PFSK-1 (cell line): ENCODE measurements around the gene CERS5. TPM values are rescaled to one million over a fixed set of nuclear protein-coding genes. Genes with fewer than 3 reads are reported as not detected.

Experiments
- FOXP2 ChIP-seq: optimal IDR thresholded peaks from 2 replicates; pipeline ENCODE3; 2011; ENCODE audit warnings: borderline replicate concordance, control low read depth, inconsistent platforms; ENCODE audit not compliant: insufficient read depth; ENCODE audit errors: extremely low read length, extremely low read depth
- POLR2AphosphoS5 ChIP-seq: IDR thresholded peaks from 2 replicates; pipeline ENCODE4 v1.6.1; 2012; ENCODE audit warnings: low read depth, mild to moderate bottlenecking, control low read depth, low read length, moderate library complexity
- REST ChIP-seq, 2 experiments: IDR thresholded peaks; 2 replicates each; pipeline versions ENCODE4 v1.6.1 to v1.8.0; 2011 to 2012; ENCODE audit warnings: low read depth in 2 of 2, low read length in 2 of 2, control low read depth in 1 of 2, inconsistent platforms in 1 of 2, mild to moderate bottlenecking in 1 of 2, moderate library complexity in 1 of 2; ENCODE audit not compliant: insufficient read depth in 1 of 2
- SIN3A ChIP-seq: IDR thresholded peaks from 2 replicates; pipeline ENCODE4 v1.6.1; 2012; ENCODE audit warnings: mild to moderate bottlenecking, low read length, moderate library complexity, borderline replicate concordance; ENCODE audit not compliant: insufficient read depth
- TAF1 ChIP-seq: IDR thresholded peaks from 2 replicates; pipeline ENCODE4 v1.6.1; 2012; ENCODE audit warnings: low read length, control low read depth, borderline replicate concordance; ENCODE audit not compliant: insufficient read depth
- polyA plus RNA-seq: library from polyadenylated mRNA; unstranded; fragments of >200 nt; gene quantifications from one replicate; pipeline ENCODE4 v1.2.1, GENCODE V29; 2012; ENCODE audit warnings: low read depth, missing spikeins; ENCODE audit not compliant: insufficient read length

CERS5 gene
- 22.8 TPM for polyA plus RNA-seq

GRCh38 chr12:50167049-50167828 lies at the start of gene CERS5:
Gene CERS5, minus strand, starts transcription at chr12:50167369. Its CDS starts 72 bp downstream, at chr12:50167297.
- peak; percentile 81; the same call in 1 of the 2 replicates for TF ChIP-seq TAF1
- TF ChIP-seq SIN3A, result 0 out of 2 replicates have a peak, but pooled peaks have one; percentile 6
- no peak; a peak in 1 of 4 replicates for TF ChIP-seq REST (IDR thresholded peaks at IDR 0.05; ENCODE audit: insufficient read depth in 1 of 2, low read depth in 2 of 2, low read length in 2 of 2)
- TF ChIP-seq FOXP2, result peak; percentile 27
- peak; percentile 58; the same call in 1 of the 2 replicates for TF ChIP-seq POLR2AphosphoS5

GRCh38 chr12:50215033-50215432 lies 47.9 kb upstream of the CERS5 start:
- no peak for TF ChIP-seq TAF1
- TF ChIP-seq POLR2AphosphoS5, result no peak
- TF ChIP-seq SIN3A, result no peak
- TF ChIP-seq FOXP2, result no peak
- TF ChIP-seq REST (IDR thresholded peaks at IDR 0.05; ENCODE audit: insufficient read depth in 1 of 2, low read depth in 2 of 2, low read length in 2 of 2), result no peak

- no peak for TF ChIP-seq FOXP2
- TF ChIP-seq POLR2AphosphoS5, result no peak
- TF ChIP-seq TAF1, result no peak
- TF ChIP-seq SIN3A, result no peak
- TF ChIP-seq REST (IDR thresholded peaks at IDR 0.05; ENCODE audit: insufficient read depth in 1 of 2, low read depth in 2 of 2, low read length in 2 of 2), result no peak
Measured at GRCh38 chr12:50214018-50214417, 46.8 kb upstream of the CERS5 start.

- no peak for TF ChIP-seq FOXP2
- no peak for TF ChIP-seq SIN3A
- TF ChIP-seq POLR2AphosphoS5, result no peak
- TF ChIP-seq REST (IDR thresholded peaks at IDR 0.05; ENCODE audit: insufficient read depth in 1 of 2, low read depth in 2 of 2, low read length in 2 of 2), result no peak
- TF ChIP-seq TAF1, result no peak
Measured at GRCh38 chr12:50213439-50213838, 46.3 kb upstream of the CERS5 start.

- TF ChIP-seq FOXP2, result no peak
- TF ChIP-seq REST (IDR thresholded peaks at IDR 0.05; ENCODE audit: insufficient read depth in 1 of 2, low read depth in 2 of 2, low read length in 2 of 2), result no peak
- TF ChIP-seq POLR2AphosphoS5, result no peak
- no peak for TF ChIP-seq TAF1
- no peak for TF ChIP-seq SIN3A
Measured at GRCh38 chr12:50212071-50212467, 44.9 kb upstream of the CERS5 start.
